Nephron progenitor cell (in vitro differentiated cells): ENCODE measurements around the gene LRFN3.
A peak's percentile ranks its signal among the peaks of the same experiment; 100 is the strongest.

Experiments
- DNase-seq: peaks from one replicate; pipeline ENCODE4 v3.0.0; 2021
- H3K27ac Mint-ChIP-seq: 2 replicates; pipeline ENCODE4 v1.8.0; 2021; ENCODE audit warnings: mild to moderate bottlenecking, moderate library complexity, mixed read lengths
- H3K27me3 Mint-ChIP-seq: 2 replicates; pipeline ENCODE4 v1.8.0; 2021; ENCODE audit warnings: mild to moderate bottlenecking, low read depth, mixed read lengths; ENCODE audit not compliant: poor library complexity
- H3K36me3 Mint-ChIP-seq: 2 replicates; pipeline ENCODE4 v1.8.0; 2021; ENCODE audit warnings: low read depth, mixed read lengths
- H3K4me1 Mint-ChIP-seq: 2 replicates; pipeline ENCODE4 v1.8.0; 2021; ENCODE audit warnings: mixed read lengths
- H3K4me3 Mint-ChIP-seq: 2 replicates; pipeline ENCODE4 v1.8.0; 2021; ENCODE audit warnings: mild to moderate bottlenecking, moderate library complexity, mixed read lengths
- H3K9me3 Mint-ChIP-seq: 2 replicates; pipeline ENCODE4 v1.8.0; 2021; ENCODE audit warnings: mild to moderate bottlenecking, moderate library complexity, mixed read lengths
- CTCF ChIP-seq: fragments of 200-600 bp; sonication (generic); IDR thresholded peaks from 2 replicates; pipeline ENCODE4 v1.5.0; 2021; ENCODE audit warnings: antibody characterized with exemption

The LRFN3 gene

GRCh38 chr19:35993923-35994598 lies 57.9 kb downstream of the LRFN3 start:
- H3K27me3 Mint-ChIP-seq, result peaks cover 39% of the 10 kb centered on the region
- no peak overlapping the region for H3K27ac Mint-ChIP-seq
- no peak for DNase-seq
- H3K9me3 Mint-ChIP-seq, result no peaks in the 10 kb centered on the region
- peaks cover 11% of the 10 kb centered on the region for H3K36me3 Mint-ChIP-seq
- peak overlapping the region; percentile 11 for H3K4me3 Mint-ChIP-seq
- peaks cover 23% of the 10 kb centered on the region for H3K4me1 Mint-ChIP-seq
- TF ChIP-seq CTCF, result no peak
